Measurements from ENCODE around the gene PTOV1.

DNA sequence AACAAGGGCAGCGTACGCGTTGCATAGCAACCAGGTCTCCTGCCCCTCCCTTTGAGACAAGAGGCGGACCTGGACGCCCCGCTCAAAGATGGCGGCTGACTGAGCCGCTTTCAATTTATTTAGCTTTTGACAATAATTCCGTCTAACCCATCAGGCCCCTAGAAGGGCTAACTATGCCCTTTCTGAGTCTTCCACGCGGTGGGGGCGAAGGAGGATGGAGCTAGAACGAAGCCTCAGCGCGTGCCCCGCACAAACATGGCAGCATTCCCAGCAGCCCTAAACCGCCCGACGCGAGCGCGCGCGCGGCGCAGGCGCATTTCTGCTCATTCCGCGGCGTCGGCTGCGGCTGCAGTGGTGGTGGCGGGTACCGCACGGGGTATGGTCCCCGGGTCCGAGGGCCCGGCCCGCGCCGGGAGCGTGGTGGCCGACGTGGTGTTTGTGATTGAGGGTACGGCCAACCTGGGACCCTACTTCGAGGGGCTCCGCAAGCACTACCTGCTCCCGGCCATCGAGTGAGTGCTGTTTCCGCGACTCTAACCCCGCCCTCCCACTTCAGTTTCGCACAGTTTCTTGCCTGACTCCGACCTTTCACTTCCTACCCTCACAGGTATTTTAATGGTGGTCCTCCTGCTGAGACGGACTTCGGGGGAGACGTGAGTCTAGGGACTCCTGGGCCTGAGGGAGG is 32.9 kb upstream of the PTOV1 start, which contains the start of gene MED25:
- TF ChIP-seq, protein P1, sequence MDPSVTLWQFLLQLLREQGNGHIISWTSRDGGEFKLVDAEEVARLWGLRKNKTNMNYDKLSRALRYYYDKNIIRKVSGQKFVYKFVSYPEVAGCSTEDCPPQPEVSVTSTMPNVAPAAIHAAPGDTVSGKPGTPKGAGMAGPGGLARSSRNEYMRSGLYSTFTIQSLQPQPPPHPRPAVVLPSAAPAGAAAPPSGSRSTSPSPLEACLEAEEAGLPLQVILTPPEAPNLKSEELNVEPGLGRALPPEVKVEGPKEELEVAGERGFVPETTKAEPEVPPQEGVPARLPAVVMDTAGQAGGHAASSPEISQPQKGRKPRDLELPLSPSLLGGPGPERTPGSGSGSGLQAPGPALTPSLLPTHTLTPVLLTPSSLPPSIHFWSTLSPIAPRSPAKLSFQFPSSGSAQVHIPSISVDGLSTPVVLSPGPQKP (IDR thresholded peaks at IDR 0.05; ENCODE audit: borderline replicate concordance, low read depth, low read length), result no peak
- TF ChIP-seq POLR2A (IDR thresholded peaks at IDR 0.05; ENCODE audit: low read depth, low read length) (no peak; the same call in none of the 2 replicates), MAZ (IDR thresholded peaks at IDR 0.05; ENCODE audit: borderline replicate concordance, low read depth, low read length) (peak; percentile 63; the same call in 1 of the 2 replicates), MXI1 (IDR thresholded peaks at IDR 0.05; ENCODE audit: borderline replicate concordance, low read depth, low read length) (peak; percentile 63; the same call in 1 of the 2 replicates)
- TF ChIP-seq, protein P2, sequence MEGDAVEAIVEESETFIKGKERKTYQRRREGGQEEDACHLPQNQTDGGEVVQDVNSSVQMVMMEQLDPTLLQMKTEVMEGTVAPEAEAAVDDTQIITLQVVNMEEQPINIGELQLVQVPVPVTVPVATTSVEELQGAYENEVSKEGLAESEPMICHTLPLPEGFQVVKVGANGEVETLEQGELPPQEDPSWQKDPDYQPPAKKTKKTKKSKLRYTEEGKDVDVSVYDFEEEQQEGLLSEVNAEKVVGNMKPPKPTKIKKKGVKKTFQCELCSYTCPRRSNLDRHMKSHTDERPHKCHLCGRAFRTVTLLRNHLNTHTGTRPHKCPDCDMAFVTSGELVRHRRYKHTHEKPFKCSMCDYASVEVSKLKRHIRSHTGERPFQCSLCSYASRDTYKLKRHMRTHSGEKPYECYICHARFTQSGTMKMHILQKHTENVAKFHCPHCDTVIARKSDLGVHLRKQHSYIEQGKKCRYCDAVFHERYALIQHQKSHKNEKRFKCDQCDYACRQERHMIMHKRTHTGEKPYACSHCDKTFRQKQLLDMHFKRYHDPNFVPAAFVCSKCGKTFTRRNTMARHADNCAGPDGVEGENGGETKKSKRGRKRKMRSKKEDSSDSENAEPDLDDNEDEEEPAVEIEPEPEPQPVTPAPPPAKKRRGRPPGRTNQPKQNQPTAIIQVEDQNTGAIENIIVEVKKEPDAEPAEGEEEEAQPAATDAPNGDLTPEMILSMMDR (conservative IDR thresholded peaks at IDR 0.05; ENCODE audit: low read depth, low read length), result no peak
